ENCODE data around the gene PTS. TPM values are rescaled to one million over a fixed set of nuclear protein-coding genes. Genes with fewer than 3 reads are reported as not detected.
A peak's percentile ranks its signal among the peaks of the same experiment; 100 is the strongest.

The PTS gene
- total and polyA plus RNA-seq, 3 donors from 2014 or later, result 28.0 to 33.9 (median 30.1) TPM

DNA sequence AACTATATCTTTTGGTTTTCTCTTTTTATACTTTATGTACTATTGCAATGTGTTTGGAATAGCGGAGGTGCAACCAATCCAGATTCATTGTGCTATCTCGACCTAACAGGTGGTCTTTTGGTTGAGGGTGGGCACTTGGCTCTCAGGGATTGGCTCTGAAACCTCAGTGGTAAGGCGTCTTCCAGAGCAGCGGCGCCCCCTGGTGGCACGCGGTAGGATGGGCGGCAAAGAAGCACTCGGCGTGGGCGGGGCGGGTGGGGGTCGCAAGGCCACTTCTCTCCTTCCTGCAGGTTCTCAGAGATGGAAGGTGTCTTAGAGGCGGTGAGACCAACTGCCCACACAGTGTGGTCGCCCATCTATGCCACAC lies 53.7 kb downstream of the PTS start:
- peak; percentile 82 for DNase-seq
- peak overlapping the region; percentile 22 to 49 for H3K4me3 ChIP-seq
- TF ChIP-seq, protein P1, sequence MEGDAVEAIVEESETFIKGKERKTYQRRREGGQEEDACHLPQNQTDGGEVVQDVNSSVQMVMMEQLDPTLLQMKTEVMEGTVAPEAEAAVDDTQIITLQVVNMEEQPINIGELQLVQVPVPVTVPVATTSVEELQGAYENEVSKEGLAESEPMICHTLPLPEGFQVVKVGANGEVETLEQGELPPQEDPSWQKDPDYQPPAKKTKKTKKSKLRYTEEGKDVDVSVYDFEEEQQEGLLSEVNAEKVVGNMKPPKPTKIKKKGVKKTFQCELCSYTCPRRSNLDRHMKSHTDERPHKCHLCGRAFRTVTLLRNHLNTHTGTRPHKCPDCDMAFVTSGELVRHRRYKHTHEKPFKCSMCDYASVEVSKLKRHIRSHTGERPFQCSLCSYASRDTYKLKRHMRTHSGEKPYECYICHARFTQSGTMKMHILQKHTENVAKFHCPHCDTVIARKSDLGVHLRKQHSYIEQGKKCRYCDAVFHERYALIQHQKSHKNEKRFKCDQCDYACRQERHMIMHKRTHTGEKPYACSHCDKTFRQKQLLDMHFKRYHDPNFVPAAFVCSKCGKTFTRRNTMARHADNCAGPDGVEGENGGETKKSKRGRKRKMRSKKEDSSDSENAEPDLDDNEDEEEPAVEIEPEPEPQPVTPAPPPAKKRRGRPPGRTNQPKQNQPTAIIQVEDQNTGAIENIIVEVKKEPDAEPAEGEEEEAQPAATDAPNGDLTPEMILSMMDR (IDR thresholded peaks at IDR 0.05), result peak in 2 of 3 experiments; percentile 65 to 85
- no peak for TF ChIP-seq POLR2A (IDR thresholded peaks at IDR 0.05)
- intact Hi-C loops (cut with DNase I; ENCODE audit: low total_unique reads), result loop anchor here (5.0 kb wide), 1 partner anchor 58 kb away; no protein-coding TSS in a partner anchor
- H3K4me1 ChIP-seq, result peaks cover 4% of the 10 kb centered on the region
- H3K27ac ChIP-seq, result no peak overlapping the region
- WGBS, 2 donors, result 2% methylated on average over 11 to 15 of the region's 15 CpGs
- no peaks in the 10 kb centered on the region for H3K36me3 ChIP-seq (ENCODE audit: low read depth, missing control alignments)
- H3K9me3 ChIP-seq, result no peaks in the 10 kb centered on the region
- H3K27me3 ChIP-seq, result no peaks in the 10 kb centered on the region

DNA sequence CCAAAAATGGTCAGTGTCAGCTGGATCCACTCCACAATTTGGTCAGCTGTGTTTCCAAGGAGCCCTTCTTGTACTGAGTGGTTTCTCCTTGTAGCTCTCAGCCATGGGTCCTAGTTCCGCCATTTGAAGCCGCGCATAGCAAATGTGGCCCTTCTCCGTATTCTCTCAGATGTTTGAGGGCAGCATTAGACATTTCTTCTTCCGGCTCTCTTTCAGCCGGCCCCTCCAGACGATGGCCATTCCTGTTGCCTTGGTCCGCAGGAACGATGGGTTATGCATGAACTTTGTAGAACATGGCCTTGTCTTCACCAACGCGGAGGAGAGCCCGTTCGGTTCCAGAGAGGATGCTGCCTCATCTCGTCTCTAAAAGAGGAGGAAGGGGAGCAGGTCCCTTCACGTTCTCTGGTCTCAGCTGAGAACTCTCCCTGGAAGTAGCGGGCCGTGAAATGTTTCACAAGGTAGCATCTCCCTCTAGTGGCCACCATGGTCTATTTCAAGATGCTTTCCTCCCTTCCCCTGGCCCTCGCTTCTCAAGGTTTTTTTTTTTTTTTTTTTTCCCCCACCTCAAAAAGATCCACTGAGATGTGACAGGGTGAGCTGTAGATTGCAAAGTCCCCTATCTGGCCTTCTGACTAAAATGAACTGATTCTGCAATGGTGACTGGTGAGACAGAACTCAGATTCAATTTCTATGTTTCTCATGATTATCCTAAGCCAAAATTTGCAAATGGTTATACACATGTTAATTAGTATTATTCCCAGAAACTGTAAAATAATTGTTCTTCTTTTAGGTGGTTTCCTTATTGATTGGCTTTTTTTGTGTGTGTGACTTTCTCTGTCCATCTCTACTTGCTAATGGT lies 54.3 kb downstream of the PTS start:
- Histone ChIP-seq H3K9me3 (no peaks in the 10 kb centered on the region), H3K4me1 (peaks cover 4% of the 10 kb centered on the region), H3K27ac (no peak overlapping the region), H3K36me3 (ENCODE audit: low read depth, missing control alignments) (no peaks in the 10 kb centered on the region), H3K4me3 (peak overlapping the region; percentile 22 to 49), H3K27me3 (no peaks in the 10 kb centered on the region)
- peak; percentile 86 for DNase-seq
- intact Hi-C loops (cut with DNase I; ENCODE audit: low total_unique reads), result loop anchor here (5.0 kb wide), 1 partner anchor 58 kb away; no protein-coding TSS in a partner anchor
- TF ChIP-seq, protein P1 (IDR thresholded peaks at IDR 0.05), result peak; percentile 62 to 76 (median 75)
- no peak for TF ChIP-seq POLR2A (IDR thresholded peaks at IDR 0.05)
- WGBS, 2 donors, result 0 to 1% methylated on average over 18 of the region's 18 CpGs

DNA sequence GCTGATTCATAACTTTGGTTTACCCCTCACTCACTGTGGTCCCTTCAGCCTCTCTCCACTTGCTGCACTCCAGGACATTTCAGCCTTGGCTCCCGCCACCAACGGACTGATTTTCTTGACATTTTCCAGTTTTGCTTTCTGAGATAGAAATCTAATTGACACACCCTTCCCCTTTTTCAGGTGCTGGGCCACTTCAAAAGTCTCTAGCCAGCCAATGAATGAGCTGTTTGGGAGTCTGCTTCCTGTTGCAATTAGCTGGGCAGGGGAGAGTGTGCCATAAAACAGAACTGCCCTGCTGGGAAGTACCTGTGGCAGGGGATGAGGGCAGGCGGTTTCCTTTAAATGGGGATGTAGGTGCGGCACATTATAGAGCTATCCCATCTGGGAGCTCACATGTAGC lies 55.5 kb downstream of the PTS start:
- TF ChIP-seq POLR2A (IDR thresholded peaks at IDR 0.05), result no peak
- TF ChIP-seq, protein P1 (IDR thresholded peaks at IDR 0.05), result no peak
- DNase-seq, result no peak
- no peaks in the 10 kb centered on the region for H3K9me3 ChIP-seq
- peaks cover 4% of the 10 kb centered on the region for H3K4me1 ChIP-seq
- H3K27me3 ChIP-seq, result no peaks in the 10 kb centered on the region
- intact Hi-C loops (cut with DNase I; ENCODE audit: low total_unique reads), result loop anchor here (5.0 kb wide), 1 partner anchor 59 kb away; no protein-coding TSS in a partner anchor
- no peak overlapping the region for H3K4me3 ChIP-seq
- H3K27ac ChIP-seq, result no peak overlapping the region
- 78 to 84% methylated on average over 3 to 4 of the region's 4 CpGs for WGBS, 2 donors
- H3K36me3 ChIP-seq (ENCODE audit: low read depth, missing control alignments), result no peaks in the 10 kb centered on the region

Small RNA genes within 50 kb of the gene (small RNA-seq; reads per million reads assigned to genes)
- 0 reads per million in 2 donors for gene MRPS36P4

Other genes with a start within 250 kb of the PTS start
- 10 to 100 TPM; 20.9 to 21.9 TPM for gene DLAT, start 201.0 kb upstream of the PTS start, total RNA-seq
- 23.2 TPM for gene DLAT, start 201.0 kb upstream of the PTS start, polyA plus RNA-seq (ENCODE audit: insufficient read depth, low read depth, low replicate concordance)
- gene PIH1D2, start 152.4 kb upstream of the PTS start, total RNA-seq, result 10 to 100 TPM; 31.2 to 59.5 TPM
- gene PIH1D2, start 152.4 kb upstream of the PTS start, polyA plus RNA-seq (ENCODE audit: insufficient read depth, low read depth, low replicate concordance), result 97.8 TPM
- 10 to 100 TPM; 14.8 to 20.8 TPM for gene NKAPD1, start 152.1 kb upstream of the PTS start, total RNA-seq
- 18.7 TPM for gene NKAPD1, start 152.1 kb upstream of the PTS start, polyA plus RNA-seq (ENCODE audit: insufficient read depth, low read depth, low replicate concordance)
- 10 to 100 TPM; 50.9 to 61.3 TPM for gene TIMM8B, start 139.7 kb upstream of the PTS start, total RNA-seq
- gene TIMM8B, start 139.7 kb upstream of the PTS start, polyA plus RNA-seq (ENCODE audit: insufficient read depth, low read depth, low replicate concordance), result 72.4 TPM
- gene SDHD, start 139.6 kb upstream of the PTS start, total RNA-seq, result 10 to 100 TPM; 48.7 to 60.5 TPM
- 75.9 TPM for gene SDHD, start 139.6 kb upstream of the PTS start, polyA plus RNA-seq (ENCODE audit: insufficient read depth, low read depth, low replicate concordance)
- 1 to 10 TPM; 4.7 to 7.9 TPM for gene IL18, start 62.3 kb upstream of the PTS start, total RNA-seq
- 7.4 TPM for gene IL18, start 62.3 kb upstream of the PTS start, polyA plus RNA-seq (ENCODE audit: insufficient read depth, low read depth, low replicate concordance)
- gene TEX12, start 59.1 kb upstream of the PTS start, total RNA-seq, result 10 to 100 TPM in 1 of 2 donors, 1 to 10 TPM in 1; 6.3 to 11.6 TPM
- gene TEX12, start 59.1 kb upstream of the PTS start, polyA plus RNA-seq (ENCODE audit: insufficient read depth, low read depth, low replicate concordance), result 21.8 TPM
- 10 to 100 TPM; 10.4 to 11.0 TPM for gene BCO2, start 50.9 kb upstream of the PTS start, total RNA-seq
- gene BCO2, start 50.9 kb upstream of the PTS start, polyA plus RNA-seq (ENCODE audit: insufficient read depth, low read depth, low replicate concordance), result 10.2 TPM
- gene PLET1, start 34.4 kb downstream of the PTS start, total RNA-seq, result not detected
- not detected for gene PLET1, start 34.4 kb downstream of the PTS start, polyA plus RNA-seq (ENCODE audit: insufficient read depth, low read depth, low replicate concordance)